Prostate gland (tissue), 2 donors: ENCODE data around the gene B3GAT1. TPM values are rescaled to one million over a fixed set of nuclear protein-coding genes. Genes with fewer than 3 reads are reported as not detected.

Experiments
- DNase-seq: peaks from one replicate; pipeline ENCODE4 v3.0.0-alpha.2; 2019; ENCODE audit warnings: low spot score
- H3K27ac ChIP-seq, 2 donors: fragments of 200-600 bp; sonication (generic); 2 replicates each; pipeline ENCODE4 v1.5.1; 2017 to 2019
- H3K27me3 ChIP-seq: fragments of 200-600 bp; sonication (generic); replicated peaks from 2 replicates; pipeline ENCODE4 v1.5.1; 2019; ENCODE audit not compliant: insufficient read depth
- H3K36me3 ChIP-seq, 2 donors: fragments of 200-600 bp; sonication (generic); 1 replicate in 1 of 2; 2 replicates in 1 of 2; pipeline versions ENCODE4 v1.5.1 to v1.8.1; 2017 to 2019
- H3K4me1 ChIP-seq: fragments of 200-600 bp; sonication (generic); replicated peaks from 2 replicates; pipeline ENCODE4 v1.5.1; 2019
- H3K4me3 ChIP-seq, 2 donors: fragments of 200-600 bp; sonication (generic); 2 replicates each; pipeline ENCODE4 v1.5.1; 2017 to 2019
- H3K9me3 ChIP-seq: fragments of 200-600 bp; sonication (generic); 2 replicates; pipeline ENCODE4 v1.5.1; 2017
- CTCF ChIP-seq, 4 experiments: fragments of 200-600 bp in 2 of 4; fragments of 450-650 bp in 2 of 4; sonication (generic) in 2 of 4; IDR thresholded peaks; 1 replicate in 3 of 4; 2 replicates in 1 of 4; pipeline ENCODE4 v1.5.1; 2016 to 2019; ENCODE audit warnings: antibody characterized with exemption in 4 of 4, mild to moderate bottlenecking in 2 of 4, moderate library complexity in 2 of 4
- POLR2A ChIP-seq: fragments of 450-650 bp; IDR thresholded peaks from one replicate; pipeline ENCODE4 v1.6.1; 2016; ENCODE audit warnings: antibody characterized with exemption, mild to moderate bottlenecking
- POLR2AphosphoS5 ChIP-seq: sonication (generic); formaldehyde crosslinking; IDR thresholded peaks from one replicate; pipeline ENCODE4 v1.6.1; 2017; ENCODE audit warnings: antibody characterized with exemption
- WGBS: methylation state at CpG from one replicate; pipeline ENCODE4 v1.1.5; 2018; 5-methylcytosine and 5-hydroxymethylcytosine counted together
- intact Hi-C: fragments of 100-400 bp; cut with DNase I; formaldehyde crosslinking; loops from one replicate; pipeline ENCODE4 v1.14.2; 2022
- total RNA-seq, 2 donors: library from RNA; depleted of rRNA; stranded (reverse); fragments of >200 nt; gene quantifications; one replicate each; pipeline ENCODE4 v1.1.0, GENCODE V29; 2016

The B3GAT1 gene
- total RNA-seq, 2 donors from 2014 or later, result 3.9 to 4.9 TPM

DNA sequence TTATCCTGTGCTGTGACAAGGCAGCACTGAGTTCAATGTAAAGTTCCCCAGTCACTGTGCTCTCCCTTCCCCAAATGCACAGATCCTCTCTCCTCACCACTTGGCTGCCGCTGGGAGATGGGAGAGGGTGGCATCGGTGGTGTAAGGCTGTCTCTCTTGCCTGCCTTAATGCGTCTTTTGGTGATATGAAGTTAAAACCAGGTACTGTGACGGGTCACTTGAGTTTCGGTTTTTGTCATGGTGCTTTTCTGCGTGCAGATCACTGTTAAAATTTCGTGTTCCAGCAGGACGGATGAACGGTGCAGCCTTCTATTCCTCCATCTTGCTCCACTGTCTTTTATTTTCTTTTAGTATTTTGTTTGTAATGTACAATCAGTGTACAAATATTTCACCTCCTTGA is 61.7 kb downstream of the B3GAT1 start:
- Histone ChIP-seq H3K36me3 (no peaks in the 10 kb centered on the region), H3K4me3 (no peak overlapping the region), H3K9me3 (no peaks in the 10 kb centered on the region), H3K4me1 (no peaks in the 10 kb centered on the region), H3K27me3 (no peaks in the 10 kb centered on the region), H3K27ac (no peak overlapping the region)
- no peak for DNase-seq
- TF ChIP-seq CTCF (IDR thresholded peaks at IDR 0.05), result no peak
- no peak for TF ChIP-seq POLR2A
- no peak for TF ChIP-seq POLR2AphosphoS5
- intact Hi-C loops, result no loop called here
- WGBS, result 95% methylated on average over 9 of the region's 9 CpGs

DNA sequence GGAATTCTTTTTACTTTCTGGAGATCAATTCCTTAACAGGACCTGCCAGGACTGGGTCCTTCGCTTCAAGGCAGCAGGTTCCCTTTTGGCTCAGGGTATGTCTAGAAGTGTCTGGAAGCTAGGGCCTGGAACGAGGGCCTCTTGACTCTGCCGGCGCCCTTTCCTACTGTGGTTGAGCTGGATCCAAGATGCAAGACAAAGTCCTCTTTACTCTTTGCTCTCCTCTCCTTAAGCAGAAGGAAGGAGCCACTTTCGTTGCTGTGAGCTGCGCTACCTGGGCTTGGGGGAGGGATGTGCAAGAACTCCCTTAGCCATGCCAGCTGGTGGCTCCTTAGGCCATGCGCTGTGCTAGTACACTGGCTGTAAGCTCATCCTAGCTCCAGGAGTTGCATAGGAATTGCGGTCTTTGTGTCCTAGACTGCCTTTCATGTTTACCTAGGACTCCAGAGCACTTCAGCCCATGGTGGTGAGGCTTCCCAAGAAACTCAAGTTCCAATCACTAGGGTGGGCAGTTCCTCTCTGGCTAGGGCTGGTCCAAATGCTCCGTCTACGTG is 62.2 kb downstream of the B3GAT1 start:
- DNase-seq, result no peak
- Histone ChIP-seq H3K4me3 (no peak overlapping the region), H3K4me1 (no peaks in the 10 kb centered on the region), H3K27ac (no peak overlapping the region), H3K9me3 (no peaks in the 10 kb centered on the region), H3K36me3 (no peaks in the 10 kb centered on the region), H3K27me3 (no peaks in the 10 kb centered on the region)
- TF ChIP-seq POLR2A (no peak), POLR2AphosphoS5 (no peak), CTCF (IDR thresholded peaks at IDR 0.05) (no peak)
- intact Hi-C loops, result no loop called here
- 91% methylated on average over 10 of the region's 10 CpGs for WGBS

GRCh38 chr11:134349109-134349801 is 62.8 kb downstream of the B3GAT1 start:
- TF ChIP-seq POLR2A (no peak), CTCF (IDR thresholded peaks at IDR 0.05) (no peak), POLR2AphosphoS5 (no peak)
- no peak for DNase-seq
- Histone ChIP-seq H3K9me3 (no peaks in the 10 kb centered on the region), H3K27me3 (no peaks in the 10 kb centered on the region), H3K27ac (no peak overlapping the region), H3K4me3 (no peak overlapping the region), H3K4me1 (no peaks in the 10 kb centered on the region), H3K36me3 (no peaks in the 10 kb centered on the region)
- intact Hi-C loops, result no loop called here
- WGBS, result 78% methylated on average over 6 of the region's 6 CpGs

DNA sequence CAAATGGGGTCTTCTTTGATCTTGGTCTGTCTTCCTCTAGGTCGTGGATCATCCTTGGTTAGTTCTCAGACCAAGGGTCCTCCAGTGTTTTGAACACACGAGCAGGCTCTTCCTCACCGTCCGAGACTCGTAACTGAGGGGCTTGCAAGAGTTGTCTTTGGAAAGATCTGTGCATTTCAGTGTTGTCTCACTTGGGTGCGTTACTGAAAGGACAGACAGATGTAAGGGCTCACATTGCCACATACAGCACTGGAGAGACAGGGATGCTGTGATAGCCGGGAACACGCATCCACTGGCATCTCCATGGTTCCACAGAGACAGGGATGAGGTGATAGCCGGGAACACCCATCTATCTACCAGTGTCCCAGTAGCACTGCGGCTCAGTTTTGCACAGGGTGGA is 64.6 kb downstream of the B3GAT1 start:
- WGBS, result 82% methylated on average over 10 of the region's 10 CpGs
- intact Hi-C loops, result no loop called here
- DNase-seq, result no peak
- Histone ChIP-seq H3K4me3 (no peak overlapping the region), H3K36me3 (no peaks in the 10 kb centered on the region), H3K4me1 (no peaks in the 10 kb centered on the region), H3K9me3 (no peaks in the 10 kb centered on the region), H3K27ac (no peak overlapping the region), H3K27me3 (no peaks in the 10 kb centered on the region)
- TF ChIP-seq CTCF (IDR thresholded peaks at IDR 0.05) (no peak), POLR2A (no peak), POLR2AphosphoS5 (no peak)

DNA sequence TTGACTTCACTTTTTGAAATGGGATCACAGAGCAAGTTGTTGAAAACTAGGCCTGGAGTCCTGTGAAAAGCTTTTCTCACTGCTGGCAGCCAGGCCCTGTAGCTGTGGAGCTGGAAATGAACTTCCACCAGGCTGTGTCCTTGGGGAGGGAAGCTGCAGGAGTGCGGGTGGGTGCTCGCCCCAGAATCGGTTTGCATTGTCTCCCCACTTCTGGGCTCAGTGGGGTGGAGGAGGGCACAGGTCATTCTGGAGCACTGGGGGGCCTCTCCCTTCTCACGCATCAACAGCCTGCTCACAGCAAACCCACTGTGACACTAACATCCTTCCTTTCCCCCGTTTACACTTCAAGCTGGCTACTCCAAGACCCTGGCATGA is 65.1 kb downstream of the B3GAT1 start:
- Histone ChIP-seq H3K27ac (no peak overlapping the region), H3K9me3 (no peaks in the 10 kb centered on the region), H3K4me1 (no peaks in the 10 kb centered on the region), H3K4me3 (no peak overlapping the region), H3K27me3 (no peaks in the 10 kb centered on the region), H3K36me3 (no peaks in the 10 kb centered on the region)
- DNase-seq, result no peak
- intact Hi-C loops, result no loop called here
- TF ChIP-seq POLR2AphosphoS5 (no peak), POLR2A (no peak), CTCF (IDR thresholded peaks at IDR 0.05) (no peak)
- WGBS, result 92% methylated on average over 5 of the region's 5 CpGs
